Hematopoietic multipotent progenitor cell treated with erythropoietin and hydrocortisone succinate and interleukin-3 and kit ligand, for 17 days (in vitro differentiated cells): ENCODE measurements around the gene DLG4.

Experiments used
- DNase-seq: peaks from one replicate; pipeline ENCODE4 v3.0.0-alpha.2; 2015; ENCODE audit warnings: low spot score

The DLG4 gene

DNA sequence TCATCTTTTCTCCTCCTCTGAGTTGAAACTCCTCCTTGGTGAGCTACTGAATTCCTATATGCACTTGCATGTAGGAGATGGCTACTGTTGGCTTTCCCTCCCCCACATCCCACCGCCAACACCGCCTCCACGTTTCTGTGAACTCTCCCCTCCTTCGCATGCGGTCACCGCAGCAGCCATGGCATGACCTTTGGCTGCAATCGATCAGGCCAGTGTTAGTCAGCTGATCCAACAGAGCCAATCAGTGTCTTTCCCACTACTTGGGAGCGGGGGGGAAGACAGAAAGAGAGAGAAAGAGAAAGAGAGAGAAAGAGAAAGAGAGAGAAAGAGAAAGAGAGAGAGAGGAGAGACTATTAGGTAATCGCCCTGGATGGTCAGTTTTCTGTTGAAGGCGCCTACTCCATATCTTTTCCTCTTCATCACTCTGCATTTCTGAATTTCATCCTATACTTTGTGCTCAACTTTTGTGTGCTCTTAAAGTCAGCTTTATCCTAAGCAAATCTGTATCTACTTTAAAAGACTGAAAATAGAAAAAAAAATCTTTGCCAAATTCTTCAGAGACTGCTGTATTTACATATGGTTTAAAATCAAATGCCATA is 63.2 kb downstream of the DLG4 start:
- no peak for DNase-seq

DNA sequence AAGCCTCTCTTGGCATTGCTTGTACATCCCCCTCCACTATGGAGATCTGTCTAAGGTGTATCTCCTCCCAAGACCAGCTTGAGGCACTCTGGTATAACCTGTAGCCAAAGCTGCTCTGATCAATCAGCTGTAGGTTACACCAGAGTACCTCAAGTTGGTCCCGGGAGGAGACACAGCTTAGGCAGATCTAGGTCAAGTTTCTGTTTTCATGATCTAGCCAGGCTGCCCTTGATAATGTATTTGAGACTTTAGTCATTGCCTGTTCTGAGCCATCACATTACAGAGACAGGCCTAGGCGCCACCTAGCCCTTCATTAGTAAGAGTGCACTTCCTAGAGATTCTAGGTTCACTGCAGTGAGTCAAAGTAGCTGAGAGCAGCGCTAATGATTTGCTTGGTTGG is 71.9 kb downstream of the DLG4 start:
- no peak for DNase-seq

DNA sequence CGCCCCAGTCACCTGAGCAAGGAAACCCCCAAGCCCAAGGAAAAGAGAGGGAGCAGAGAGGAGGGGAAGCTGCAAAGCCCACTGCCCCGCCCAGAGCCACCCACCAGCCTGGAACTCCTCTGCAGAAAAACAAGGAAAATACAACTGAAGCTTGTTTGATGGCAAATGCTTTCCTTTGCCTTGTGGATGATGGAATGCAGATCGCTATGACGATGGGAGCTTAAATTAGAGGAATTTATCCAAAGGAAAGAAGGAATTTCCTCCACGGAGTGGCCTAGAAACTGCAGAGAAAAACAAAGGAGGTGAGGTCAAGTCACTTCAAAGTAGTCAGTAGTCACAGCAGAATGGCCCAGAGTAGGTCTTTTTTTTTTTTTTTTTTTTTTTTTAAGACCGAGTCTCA is 73.5 kb downstream of the DLG4 start:
- no peak for DNase-seq

DNA sequence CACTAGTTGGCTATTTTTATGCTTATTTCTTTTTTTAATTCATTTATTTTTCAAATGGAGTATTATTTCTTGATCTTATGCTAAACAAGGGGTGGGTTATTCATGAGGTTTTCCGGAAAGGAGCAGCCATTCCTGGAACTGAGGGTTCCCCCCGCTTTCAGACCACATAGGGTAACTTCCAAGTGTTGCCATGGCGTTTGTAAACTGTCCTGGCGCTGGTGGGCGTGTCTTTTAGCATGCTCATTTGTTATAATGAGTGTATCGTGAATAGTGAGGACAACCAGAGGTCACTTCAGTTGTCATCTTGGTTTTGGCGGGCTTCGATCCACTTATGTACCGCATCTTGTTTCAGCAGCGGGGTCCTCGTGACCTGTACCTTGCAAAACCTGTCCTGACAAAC is 75.4 kb downstream of the DLG4 start:
- no peak for DNase-seq

DNA sequence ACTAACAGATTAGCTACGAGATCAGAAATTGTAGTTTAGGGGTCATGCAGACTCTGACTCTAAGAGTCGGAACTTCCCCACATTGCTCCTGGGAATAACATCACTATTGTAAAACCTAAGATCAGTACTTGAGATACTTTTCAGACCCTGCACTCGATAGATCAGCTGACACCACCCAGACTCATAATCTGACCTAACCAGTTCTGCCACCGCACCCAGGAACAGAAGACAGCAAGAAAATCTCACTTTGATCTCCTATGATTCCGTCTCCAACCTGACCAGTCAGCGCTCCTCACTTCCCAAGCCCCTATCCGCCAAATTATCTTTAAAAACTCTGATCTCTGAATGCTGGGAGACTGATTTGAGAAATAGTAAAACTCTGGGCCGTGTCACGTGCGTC is 77.8 kb downstream of the DLG4 start:
- no peak for DNase-seq

DNA sequence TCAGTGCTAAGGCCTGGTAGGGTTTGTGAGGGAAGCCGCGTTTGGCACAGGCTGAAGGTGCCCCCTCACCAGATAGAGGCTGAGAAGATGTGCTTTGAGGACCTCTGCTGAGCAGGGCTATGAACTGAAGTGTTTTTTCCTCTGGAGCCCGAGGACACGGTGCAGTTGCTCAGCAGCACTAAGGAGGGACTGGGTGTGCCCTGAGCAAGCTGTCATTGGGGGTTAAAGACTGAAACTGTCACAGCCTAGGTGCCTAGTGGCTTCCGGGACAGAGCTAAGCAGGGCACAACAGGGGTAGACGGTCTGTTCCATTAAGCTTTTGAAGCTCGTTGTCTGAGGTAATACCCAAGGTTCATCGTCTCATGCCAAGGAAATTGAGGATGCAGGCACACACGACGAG is 80.2 kb downstream of the DLG4 start:
- DNase-seq = no peak

DNA sequence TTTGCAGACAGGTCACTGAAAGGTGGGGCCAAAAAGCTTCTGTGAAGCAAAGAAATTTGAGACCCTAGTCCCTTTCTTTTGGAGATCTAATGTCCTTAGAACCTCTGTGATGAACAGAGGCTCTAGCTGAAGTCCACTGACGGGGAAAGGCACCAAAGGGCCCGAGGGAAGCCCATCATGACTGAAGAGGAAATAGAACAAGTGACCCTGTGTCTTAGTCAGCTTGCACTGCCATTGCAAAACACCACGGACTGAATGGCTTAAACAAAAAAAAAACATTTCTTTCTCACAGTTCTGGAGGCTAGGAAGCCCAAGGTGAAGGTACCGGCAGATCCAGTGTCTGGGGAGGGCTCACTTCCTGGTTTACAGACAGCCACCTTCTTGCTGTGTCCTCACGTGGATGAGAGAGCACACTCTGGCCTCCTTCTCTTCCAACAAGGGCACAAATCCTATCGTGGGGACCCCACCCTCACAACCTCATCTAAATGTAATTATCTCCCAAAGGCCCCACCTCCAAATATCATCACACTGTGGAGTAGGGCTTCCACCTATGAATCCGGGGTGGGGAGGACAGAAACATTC is 80.7 kb downstream of the DLG4 start:
- no peak for DNase-seq

DNA sequence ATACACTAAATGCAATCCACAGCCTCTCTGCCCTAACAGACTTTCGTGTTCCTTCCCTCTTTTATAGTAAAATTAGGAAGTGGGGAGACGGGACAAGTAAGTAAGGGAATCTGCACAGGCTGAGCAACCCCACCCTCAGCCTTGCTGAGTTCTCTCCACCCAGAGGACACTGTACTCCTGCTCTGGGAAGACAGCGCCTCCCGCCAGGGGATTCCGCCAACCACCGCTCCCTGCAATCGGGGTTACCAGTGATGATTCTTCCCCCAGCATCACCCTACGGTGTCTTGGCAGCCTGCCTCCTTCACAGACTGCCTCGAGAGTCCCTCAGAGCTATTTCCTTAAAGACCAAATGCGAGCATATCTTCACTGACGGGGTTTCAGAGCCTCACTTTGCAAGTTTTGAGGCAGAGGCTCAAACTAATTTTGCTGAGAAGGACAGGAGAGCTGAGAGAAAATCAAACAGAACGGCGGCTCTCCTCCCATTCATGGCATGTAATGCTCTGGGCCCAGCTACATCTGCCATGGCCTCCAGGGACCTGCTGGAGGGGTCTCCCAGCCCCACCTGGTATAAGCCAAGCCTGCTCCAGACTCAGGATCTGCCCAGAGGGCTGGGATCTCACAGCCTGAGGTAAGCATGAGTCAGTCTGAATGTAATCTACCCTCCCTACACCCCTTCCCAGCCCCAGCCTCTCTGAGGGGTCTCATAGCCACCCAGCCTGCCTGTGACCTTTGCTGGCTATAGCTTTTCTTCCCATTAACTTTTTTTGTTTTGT is 82.3 kb downstream of the DLG4 start:
- no peak for DNase-seq
